GM23248 (cell line): ENCODE results near the gene GNAL.

Experiments used
- EZH2 ChIP-seq: fragments of 200-600 bp; sonication (generic); IDR thresholded peaks from 2 replicates; pipeline ENCODE4 v1.6.1; 2018; ENCODE audit warnings: antibody characterized with exemption, mild to moderate bottlenecking; ENCODE audit not compliant: insufficient read depth, poor library complexity, severe bottlenecking
- EZH2phosphoT487 ChIP-seq: fragments of 200-600 bp; sonication (generic); IDR thresholded peaks from 2 replicates; pipeline ENCODE4 v1.6.1; 2018; ENCODE audit warnings: antibody characterized with exemption, moderate library complexity, mild to moderate bottlenecking, low read depth; ENCODE audit not compliant: insufficient read depth

DNA sequence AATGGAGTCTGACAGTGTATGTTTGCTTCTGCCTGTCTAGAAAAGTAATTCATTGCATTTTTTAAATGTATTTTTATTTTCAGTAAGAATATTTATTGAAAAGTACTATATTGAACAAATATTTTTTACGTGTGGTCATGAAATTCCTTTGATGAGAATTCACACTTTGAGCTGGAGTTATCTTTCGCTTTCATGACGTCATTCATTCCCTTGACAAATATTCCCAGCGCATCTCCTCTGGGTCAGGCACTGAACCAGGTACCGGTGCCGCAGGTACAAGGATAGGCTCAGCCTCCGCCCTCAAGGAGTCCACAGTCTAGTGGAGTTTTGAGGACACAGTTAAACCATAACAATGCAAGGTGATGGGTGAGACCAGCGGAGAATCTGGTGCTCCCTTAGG, 60.2 kb downstream of the GNAL start:
- TF ChIP-seq EZH2 (no peak), EZH2phosphoT487 (no peak)
